SK-N-SH (cell line): Measurements from ENCODE around the gene ATP6V0C.

Experiments used
- CHD2 ChIP-seq: fragments of 150-350 bp; IDR thresholded peaks from 2 replicates; pipeline ENCODE4 v1.6.1; 2018; ENCODE audit warnings: low read length; ENCODE audit not compliant: partially characterized antibody
- ELF1 ChIP-seq: IDR thresholded peaks from 2 replicates; pipeline ENCODE4 v1.4.0; 2012
- FOSL2 ChIP-seq: IDR thresholded peaks from 2 replicates; pipeline ENCODE4 v1.4.0; 2012; ENCODE audit warnings: low read depth, mild to moderate bottlenecking, moderate library complexity, borderline replicate concordance
- FOXM1 ChIP-seq: IDR thresholded peaks from 2 replicates; pipeline ENCODE4 v1.4.0; 2012; ENCODE audit warnings: low read depth, mild to moderate bottlenecking
- POLR2AphosphoS5 ChIP-seq: IDR thresholded peaks from 2 replicates; pipeline ENCODE4 v1.6.1; 2012; ENCODE audit warnings: low read depth, low read length
- RFX5 ChIP-seq: IDR thresholded peaks from 2 replicates; pipeline ENCODE4 v1.6.1; 2012; ENCODE audit warnings: mild to moderate bottlenecking, improper control_type of control experiment, low read length
- TAF1 ChIP-seq: IDR thresholded peaks from 2 replicates; pipeline ENCODE4 v1.6.1; 2012; ENCODE audit warnings: low read depth, mild to moderate bottlenecking, low read length, moderate library complexity, borderline replicate concordance
- YY1 ChIP-seq: IDR thresholded peaks from 2 replicates; pipeline ENCODE4 v1.4.0; 2012; ENCODE audit warnings: low read depth, mild to moderate bottlenecking
- TF ChIP-seq, protein P1 (sequence below): fragments of 200-600 bp; sonication (generic); IDR thresholded peaks from 2 replicates; pipeline ENCODE4 v1.6.1; 2017; ENCODE audit warnings: antibody characterized with exemption, mild to moderate bottlenecking, moderate library complexity
- TF ChIP-seq, protein P2 (sequence below): IDR thresholded peaks from 2 replicates; pipeline ENCODE4 v1.4.0; 2012; ENCODE audit warnings: low read depth, borderline replicate concordance
- TF ChIP-seq, protein P3 (sequence below): IDR thresholded peaks from 2 replicates; pipeline ENCODE4 v1.4.0; 2012; ENCODE audit warnings: low read depth

DNA sequence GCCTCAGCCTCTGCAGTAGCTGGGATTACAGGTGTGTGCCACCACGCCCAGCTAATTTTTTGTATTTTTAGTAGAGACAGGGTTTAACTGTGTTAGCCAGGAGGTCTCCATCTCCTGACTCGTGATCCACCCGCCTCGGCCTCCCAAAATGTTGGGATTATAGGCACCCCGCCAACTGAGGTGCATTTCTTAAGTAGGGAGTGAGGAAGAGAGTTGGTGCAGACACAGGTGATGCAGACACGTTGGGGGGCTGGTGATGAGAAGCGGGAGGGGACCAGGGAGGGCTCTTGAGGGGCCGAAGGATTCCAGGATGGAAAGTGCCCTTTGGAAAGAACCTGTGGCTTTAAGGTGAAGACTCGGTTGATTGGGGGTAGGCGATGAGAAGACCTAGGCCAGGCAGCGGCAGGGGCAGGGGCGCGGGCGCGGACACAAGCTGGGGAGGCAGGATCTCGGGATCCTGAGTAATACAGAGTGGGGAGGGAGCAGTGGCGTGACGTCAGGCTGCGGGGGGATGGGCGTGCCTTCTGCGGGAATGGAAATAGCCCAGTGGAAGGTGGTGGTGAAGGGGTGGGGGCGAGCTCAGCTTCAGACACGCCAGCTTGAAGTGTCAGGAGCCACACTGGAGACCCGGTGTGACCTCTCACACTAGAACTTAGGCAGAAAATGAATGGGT lies 2.5 kb upstream of the ATP6V0C start:
- TF ChIP-seq, protein P1, sequence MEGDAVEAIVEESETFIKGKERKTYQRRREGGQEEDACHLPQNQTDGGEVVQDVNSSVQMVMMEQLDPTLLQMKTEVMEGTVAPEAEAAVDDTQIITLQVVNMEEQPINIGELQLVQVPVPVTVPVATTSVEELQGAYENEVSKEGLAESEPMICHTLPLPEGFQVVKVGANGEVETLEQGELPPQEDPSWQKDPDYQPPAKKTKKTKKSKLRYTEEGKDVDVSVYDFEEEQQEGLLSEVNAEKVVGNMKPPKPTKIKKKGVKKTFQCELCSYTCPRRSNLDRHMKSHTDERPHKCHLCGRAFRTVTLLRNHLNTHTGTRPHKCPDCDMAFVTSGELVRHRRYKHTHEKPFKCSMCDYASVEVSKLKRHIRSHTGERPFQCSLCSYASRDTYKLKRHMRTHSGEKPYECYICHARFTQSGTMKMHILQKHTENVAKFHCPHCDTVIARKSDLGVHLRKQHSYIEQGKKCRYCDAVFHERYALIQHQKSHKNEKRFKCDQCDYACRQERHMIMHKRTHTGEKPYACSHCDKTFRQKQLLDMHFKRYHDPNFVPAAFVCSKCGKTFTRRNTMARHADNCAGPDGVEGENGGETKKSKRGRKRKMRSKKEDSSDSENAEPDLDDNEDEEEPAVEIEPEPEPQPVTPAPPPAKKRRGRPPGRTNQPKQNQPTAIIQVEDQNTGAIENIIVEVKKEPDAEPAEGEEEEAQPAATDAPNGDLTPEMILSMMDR = no peak
- no peak for TF ChIP-seq POLR2AphosphoS5
- no peak for TF ChIP-seq ELF1
- TF ChIP-seq RFX5 = no peak
- TF ChIP-seq FOXM1 = no peak
- no peak for TF ChIP-seq CHD2
- TF ChIP-seq YY1 = no peak
- no peak for TF ChIP-seq FOSL2
- TF ChIP-seq, protein P2, sequence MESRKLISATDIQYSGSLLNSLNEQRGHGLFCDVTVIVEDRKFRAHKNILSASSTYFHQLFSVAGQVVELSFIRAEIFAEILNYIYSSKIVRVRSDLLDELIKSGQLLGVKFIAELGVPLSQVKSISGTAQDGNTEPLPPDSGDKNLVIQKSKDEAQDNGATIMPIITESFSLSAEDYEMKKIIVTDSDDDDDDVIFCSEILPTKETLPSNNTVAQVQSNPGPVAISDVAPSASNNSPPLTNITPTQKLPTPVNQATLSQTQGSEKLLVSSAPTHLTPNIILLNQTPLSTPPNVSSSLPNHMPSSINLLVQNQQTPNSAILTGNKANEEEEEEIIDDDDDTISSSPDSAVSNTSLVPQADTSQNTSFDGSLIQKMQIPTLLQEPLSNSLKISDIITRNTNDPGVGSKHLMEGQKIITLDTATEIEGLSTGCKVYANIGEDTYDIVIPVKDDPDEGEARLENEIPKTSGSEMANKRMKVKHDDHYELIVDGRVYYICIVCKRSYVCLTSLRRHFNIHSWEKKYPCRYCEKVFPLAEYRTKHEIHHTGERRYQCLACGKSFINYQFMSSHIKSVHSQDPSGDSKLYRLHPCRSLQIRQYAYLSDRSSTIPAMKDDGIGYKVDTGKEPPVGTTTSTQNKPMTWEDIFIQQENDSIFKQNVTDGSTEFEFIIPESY = no peak
- no peak for TF ChIP-seq TAF1
- TF ChIP-seq, protein P3, sequence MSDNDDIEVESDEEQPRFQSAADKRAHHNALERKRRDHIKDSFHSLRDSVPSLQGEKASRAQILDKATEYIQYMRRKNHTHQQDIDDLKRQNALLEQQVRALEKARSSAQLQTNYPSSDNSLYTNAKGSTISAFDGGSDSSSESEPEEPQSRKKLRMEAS = no peak
